HepG2 (cell line): ENCODE results near the gene CHID1. TPM values are rescaled to one million over a fixed set of nuclear protein-coding genes. Genes with fewer than 3 reads are reported as not detected.

Experiments used
- ARID3A ChIP-seq: IDR thresholded peaks from 2 replicates; pipeline ENCODE4 v1.6.1; 2012; ENCODE audit warnings: low read depth, low read length, improper control_type of control experiment
- ATF6 ChIP-seq: sonication (generic); formaldehyde crosslinking; conservative IDR thresholded peaks from 2 replicates; pipeline ENCODE4 v1.4.0; 2020; ENCODE audit warnings: missing genetic modification reagents
- DPF2 ChIP-seq: sonication (generic); formaldehyde crosslinking; IDR thresholded peaks from 2 replicates; pipeline ENCODE4 v1.4.0; 2020; ENCODE audit warnings: mild to moderate bottlenecking, low read depth, missing genetic modification reagents, borderline replicate concordance
- FOXP1 ChIP-seq, 2 experiments: fragments of 450-650 bp in 1 of 2; IDR thresholded peaks; 2 replicates each; pipeline ENCODE4 v1.6.1; 2017 to 2018; ENCODE audit warnings: antibody characterized with exemption in 1 of 2
- GPN1 ChIP-seq: sonication (generic); formaldehyde crosslinking; IDR thresholded peaks from 2 replicates; pipeline ENCODE4 v1.5.1; 2020; ENCODE audit warnings: missing genetic modification reagents, borderline replicate concordance
- HCFC1 ChIP-seq: fragments of 150-350 bp; IDR thresholded peaks from 2 replicates; pipeline ENCODE4 v1.6.1; 2014; ENCODE audit warnings: low read depth, low read length
- HES4 ChIP-seq: sonication (generic); formaldehyde crosslinking; IDR thresholded peaks from 2 replicates; pipeline ENCODE4 v1.9.0; 2021; ENCODE audit warnings: mild to moderate bottlenecking, missing genetic modification reagents, borderline replicate concordance
- ISL2 ChIP-seq: sonication (generic); formaldehyde crosslinking; IDR thresholded peaks from 2 replicates; pipeline ENCODE4 v1.5.0; 2020; ENCODE audit warnings: missing genetic modification reagents
- KDM5B ChIP-seq: sonication (generic); formaldehyde crosslinking; IDR thresholded peaks from 2 replicates; pipeline ENCODE4 v1.4.0; 2020; ENCODE audit warnings: missing genetic modification reagents, mild to moderate bottlenecking, borderline replicate concordance
- KMT2B ChIP-seq: IDR thresholded peaks from 2 replicates; pipeline ENCODE4 v1.6.1; 2016; ENCODE audit warnings: missing genetic modification reagents, missing compliant biosample characterization
- MAX ChIP-seq: IDR thresholded peaks from 2 replicates; pipeline ENCODE4 v1.6.1; 2012; ENCODE audit warnings: inconsistent platforms
- MYNN ChIP-seq: sonication (generic); formaldehyde crosslinking; IDR thresholded peaks from 2 replicates; pipeline ENCODE4 v1.4.0; 2020; ENCODE audit warnings: mild to moderate bottlenecking, low read depth, missing genetic modification reagents
- PAXIP1 ChIP-seq: sonication (generic); formaldehyde crosslinking; conservative IDR thresholded peaks from 2 replicates; pipeline ENCODE4 v1.4.0; 2020; ENCODE audit warnings: mild to moderate bottlenecking, missing genetic modification reagents, moderate library complexity
- PLSCR1 ChIP-seq: sonication (generic); formaldehyde crosslinking; IDR thresholded peaks from 2 replicates; pipeline ENCODE4 v1.5.0; 2020; ENCODE audit warnings: missing genetic modification reagents, mild to moderate bottlenecking, borderline replicate concordance
- ZBTB3 ChIP-seq: sonication (generic); formaldehyde crosslinking; IDR thresholded peaks from 2 replicates; pipeline ENCODE4 v1.4.0; 2020; ENCODE audit warnings: low read depth, mild to moderate bottlenecking, moderate library complexity, missing genetic modification reagents, borderline replicate concordance
- ZNF251 ChIP-seq: sonication (generic); formaldehyde crosslinking; IDR thresholded peaks from 2 replicates; pipeline ENCODE4 v1.9.0; 2021; ENCODE audit warnings: mild to moderate bottlenecking, missing genetic modification reagents
- ZNF3 ChIP-seq: IDR thresholded peaks from 2 replicates; pipeline ENCODE4 v1.7.0; 2017; ENCODE audit warnings: inconsistent platforms
- ZNF567 ChIP-seq: sonication (generic); formaldehyde crosslinking; IDR thresholded peaks from 2 replicates; pipeline ENCODE4 v1.8.1; 2023; ENCODE audit warnings: mild to moderate bottlenecking, missing genetic modification reagents, borderline replicate concordance
- ZSCAN25 ChIP-seq: sonication (generic); formaldehyde crosslinking; IDR thresholded peaks from 2 replicates; pipeline ENCODE4 v1.8.0; 2022; ENCODE audit warnings: mild to moderate bottlenecking, missing genetic modification reagents
- polyA plus RNA-seq, 8 experiments: library from polyadenylated mRNA; depleted of rRNA in 3 of 8; stranded (reverse) in 7 of 8; unstranded in 1 of 8; fragments of >200 nt; fragmentation: Illumina TruSeq in 4 of 8; extraction: Trizol in 4 of 8; gene quantifications; 2 replicates each; pipeline versions ENCODE4 v1.2.1 to v1.2.3, GENCODE V29; 2011 to 2016; ENCODE audit warnings: low read depth in 4 of 8, missing spikeins in 1 of 8, mixed read lengths in 1 of 8; ENCODE audit not compliant: insufficient read depth in 1 of 8
- total RNA-seq, 5 experiments: library from RNA; depleted of rRNA; stranded (reverse); fragments of >200 nt; fragmentation: Illumina TruSeq; extraction: Trizol; gene quantifications; 2 replicates each; pipeline ENCODE4 v1.2.3, GENCODE V29; 2016; ENCODE audit warnings: low read depth in 1 of 5

Gene CHID1
- total and polyA plus RNA-seq, 2 of the 13 experiments (the other 11 are each of a cell fraction or from before 2014, with no cell fraction given), result 65.1 to 93.6 TPM

- TF ChIP-seq DPF2 (CRISPR knock-in tag), result no peak
- no peak for TF ChIP-seq MYNN (CRISPR knock-in tag)
- TF ChIP-seq ISL2 (CRISPR knock-in tag), result no peak
- TF ChIP-seq PAXIP1 (CRISPR knock-in tag), result 0 out of 2 replicates have a peak, but pooled peaks have one; percentile 18
- no peak for TF ChIP-seq ATF6 (CRISPR knock-in tag)
- TF ChIP-seq ZNF3 (CRISPR knock-in tag), result no peak
- TF ChIP-seq ZNF251, result no peak
- no peak for TF ChIP-seq KDM5B (CRISPR knock-in tag)
- no peak for TF ChIP-seq PLSCR1 (CRISPR knock-in tag)
- TF ChIP-seq GPN1 (CRISPR knock-in tag), result no peak
- no peak for TF ChIP-seq HCFC1
- TF ChIP-seq FOXP1 (IDR thresholded peaks at IDR 0.05), result no peak
- no peak for TF ChIP-seq FOXP1 (CRISPR knock-in tag; IDR thresholded peaks at IDR 0.05)
- no peak for TF ChIP-seq KMT2B (CRISPR knock-in tag)
- TF ChIP-seq ZBTB3, result no peak
- no peak for TF ChIP-seq ZNF567 (CRISPR knock-in tag)
- TF ChIP-seq MAX, result no peak
- TF ChIP-seq ZSCAN25 (CRISPR knock-in tag), result no peak
- no peak; the same call in 1 of the 2 replicates for TF ChIP-seq HES4 (CRISPR knock-in tag)
- TF ChIP-seq ARID3A, result no peak
Observed at GRCh38 chr11:819943-820649, 90.5 kb downstream of the CHID1 start (continued).
